ENCODE results near the gene USP47.

Gene USP47, protein sequence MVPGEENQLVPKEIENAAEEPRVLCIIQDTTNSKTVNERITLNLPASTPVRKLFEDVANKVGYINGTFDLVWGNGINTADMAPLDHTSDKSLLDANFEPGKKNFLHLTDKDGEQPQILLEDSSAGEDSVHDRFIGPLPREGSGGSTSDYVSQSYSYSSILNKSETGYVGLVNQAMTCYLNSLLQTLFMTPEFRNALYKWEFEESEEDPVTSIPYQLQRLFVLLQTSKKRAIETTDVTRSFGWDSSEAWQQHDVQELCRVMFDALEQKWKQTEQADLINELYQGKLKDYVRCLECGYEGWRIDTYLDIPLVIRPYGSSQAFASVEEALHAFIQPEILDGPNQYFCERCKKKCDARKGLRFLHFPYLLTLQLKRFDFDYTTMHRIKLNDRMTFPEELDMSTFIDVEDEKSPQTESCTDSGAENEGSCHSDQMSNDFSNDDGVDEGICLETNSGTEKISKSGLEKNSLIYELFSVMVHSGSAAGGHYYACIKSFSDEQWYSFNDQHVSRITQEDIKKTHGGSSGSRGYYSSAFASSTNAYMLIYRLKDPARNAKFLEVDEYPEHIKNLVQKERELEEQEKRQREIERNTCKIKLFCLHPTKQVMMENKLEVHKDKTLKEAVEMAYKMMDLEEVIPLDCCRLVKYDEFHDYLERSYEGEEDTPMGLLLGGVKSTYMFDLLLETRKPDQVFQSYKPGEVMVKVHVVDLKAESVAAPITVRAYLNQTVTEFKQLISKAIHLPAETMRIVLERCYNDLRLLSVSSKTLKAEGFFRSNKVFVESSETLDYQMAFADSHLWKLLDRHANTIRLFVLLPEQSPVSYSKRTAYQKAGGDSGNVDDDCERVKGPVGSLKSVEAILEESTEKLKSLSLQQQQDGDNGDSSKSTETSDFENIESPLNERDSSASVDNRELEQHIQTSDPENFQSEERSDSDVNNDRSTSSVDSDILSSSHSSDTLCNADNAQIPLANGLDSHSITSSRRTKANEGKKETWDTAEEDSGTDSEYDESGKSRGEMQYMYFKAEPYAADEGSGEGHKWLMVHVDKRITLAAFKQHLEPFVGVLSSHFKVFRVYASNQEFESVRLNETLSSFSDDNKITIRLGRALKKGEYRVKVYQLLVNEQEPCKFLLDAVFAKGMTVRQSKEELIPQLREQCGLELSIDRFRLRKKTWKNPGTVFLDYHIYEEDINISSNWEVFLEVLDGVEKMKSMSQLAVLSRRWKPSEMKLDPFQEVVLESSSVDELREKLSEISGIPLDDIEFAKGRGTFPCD (N-terminal part only)

DNA sequence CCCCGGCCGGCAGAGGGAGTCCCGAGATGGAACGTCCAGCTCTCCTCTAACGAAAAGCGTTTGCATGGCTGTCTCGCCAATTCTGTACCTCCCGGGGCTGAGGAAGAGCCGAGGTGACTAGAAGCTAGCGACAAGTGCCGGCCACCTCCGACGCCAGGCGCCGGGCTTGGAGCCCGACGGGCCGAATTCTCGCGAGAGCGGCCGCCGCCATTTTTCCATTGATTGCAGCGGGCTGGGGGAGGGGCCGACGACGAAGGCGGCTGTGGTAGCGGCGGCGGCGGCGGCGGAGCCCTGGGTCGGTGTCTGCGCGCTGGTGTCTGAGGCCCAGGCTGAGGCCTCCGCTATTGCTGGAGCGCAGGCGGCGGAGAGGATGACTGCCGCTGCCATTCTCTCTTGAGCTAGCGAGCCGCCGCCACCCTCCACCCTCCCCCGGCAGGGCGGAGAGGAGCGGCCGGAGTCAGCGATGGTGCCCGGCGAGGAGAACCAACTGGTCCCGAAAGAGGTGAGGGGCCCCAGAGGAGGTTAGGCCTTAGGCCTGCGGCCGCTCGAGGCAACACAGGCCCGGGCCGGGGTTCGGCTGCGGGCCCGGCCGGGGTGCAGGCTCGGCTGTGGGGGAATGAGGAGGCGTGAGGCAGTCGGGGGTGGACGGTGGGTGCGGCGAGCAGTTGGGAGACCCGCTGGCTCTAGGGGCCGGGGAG lies at the start of gene USP47:
Gene USP47 (plus strand): TSS at position 250 of the 698 bp plus-strand sequence. CDS start 214 bp downstream, at position 464.
- peak within 1 kb of the TSS; percentile 74 for H3K4me3 ChIP-seq (ENCODE audit: severe bottlenecking)
- peak within 1 kb of the TSS; percentile 72 for H3K27ac ChIP-seq (ENCODE audit: poor library complexity, severe bottlenecking)
- H3K9me3 ChIP-seq (ENCODE audit: severe bottlenecking): no peaks in the 10 kb centered on the region
- no peaks in the 10 kb centered on the region for H3K36me3 ChIP-seq (ENCODE audit: low read depth)
- ATAC-seq (ENCODE audit: low read depth) (peak; percentile 69), DNase-seq (ENCODE audit: low spot score) (peak; percentile 85)
- H3K4me1 ChIP-seq (ENCODE audit: insufficient read depth, poor library complexity, severe bottlenecking): peaks cover 26% of the 10 kb centered on the region
- H3K27me3 ChIP-seq (ENCODE audit: insufficient read depth, poor library complexity, severe bottlenecking): no peaks in the 10 kb centered on the region
- TF ChIP-seq, protein P1, sequence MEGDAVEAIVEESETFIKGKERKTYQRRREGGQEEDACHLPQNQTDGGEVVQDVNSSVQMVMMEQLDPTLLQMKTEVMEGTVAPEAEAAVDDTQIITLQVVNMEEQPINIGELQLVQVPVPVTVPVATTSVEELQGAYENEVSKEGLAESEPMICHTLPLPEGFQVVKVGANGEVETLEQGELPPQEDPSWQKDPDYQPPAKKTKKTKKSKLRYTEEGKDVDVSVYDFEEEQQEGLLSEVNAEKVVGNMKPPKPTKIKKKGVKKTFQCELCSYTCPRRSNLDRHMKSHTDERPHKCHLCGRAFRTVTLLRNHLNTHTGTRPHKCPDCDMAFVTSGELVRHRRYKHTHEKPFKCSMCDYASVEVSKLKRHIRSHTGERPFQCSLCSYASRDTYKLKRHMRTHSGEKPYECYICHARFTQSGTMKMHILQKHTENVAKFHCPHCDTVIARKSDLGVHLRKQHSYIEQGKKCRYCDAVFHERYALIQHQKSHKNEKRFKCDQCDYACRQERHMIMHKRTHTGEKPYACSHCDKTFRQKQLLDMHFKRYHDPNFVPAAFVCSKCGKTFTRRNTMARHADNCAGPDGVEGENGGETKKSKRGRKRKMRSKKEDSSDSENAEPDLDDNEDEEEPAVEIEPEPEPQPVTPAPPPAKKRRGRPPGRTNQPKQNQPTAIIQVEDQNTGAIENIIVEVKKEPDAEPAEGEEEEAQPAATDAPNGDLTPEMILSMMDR (IDR thresholded peaks at IDR 0.05; ENCODE audit: poor library complexity, severe bottlenecking): peak; percentile 53

DNA sequence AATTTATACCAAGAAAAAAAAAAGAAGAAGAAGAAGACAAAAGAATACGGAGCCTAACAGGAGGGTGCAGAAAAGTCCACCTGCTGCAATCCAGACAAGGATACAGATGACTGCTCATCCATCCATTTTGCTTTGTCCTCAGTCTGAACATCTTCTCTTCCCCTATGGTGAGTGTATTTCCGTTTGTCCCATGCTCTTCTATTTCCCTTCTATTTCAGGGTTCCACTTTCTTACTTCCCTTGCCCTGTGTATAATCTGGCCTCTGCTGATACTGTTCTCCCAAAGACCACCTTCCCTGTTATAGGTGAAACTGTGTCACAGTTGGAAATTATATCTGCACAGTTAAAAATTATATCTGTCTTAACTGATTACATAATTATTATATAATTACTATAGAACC lies 48.7 kb upstream of the USP47 start:
- Histone ChIP-seq H3K4me3 (ENCODE audit: severe bottlenecking) (no peak overlapping the region), H3K4me1 (ENCODE audit: insufficient read depth, poor library complexity, severe bottlenecking) (no peaks in the 10 kb centered on the region), H3K9me3 (ENCODE audit: severe bottlenecking) (no peaks in the 10 kb centered on the region), H3K27ac (ENCODE audit: poor library complexity, severe bottlenecking) (no peak overlapping the region), H3K36me3 (ENCODE audit: low read depth) (no peaks in the 10 kb centered on the region), H3K27me3 (ENCODE audit: insufficient read depth, poor library complexity, severe bottlenecking) (peaks cover 2% of the 10 kb centered on the region)
- no peak for DNase-seq (ENCODE audit: low spot score)
- TF ChIP-seq, protein P1 (IDR thresholded peaks at IDR 0.05; ENCODE audit: poor library complexity, severe bottlenecking): no peak
- no peak for ATAC-seq (ENCODE audit: low read depth)

DNA sequence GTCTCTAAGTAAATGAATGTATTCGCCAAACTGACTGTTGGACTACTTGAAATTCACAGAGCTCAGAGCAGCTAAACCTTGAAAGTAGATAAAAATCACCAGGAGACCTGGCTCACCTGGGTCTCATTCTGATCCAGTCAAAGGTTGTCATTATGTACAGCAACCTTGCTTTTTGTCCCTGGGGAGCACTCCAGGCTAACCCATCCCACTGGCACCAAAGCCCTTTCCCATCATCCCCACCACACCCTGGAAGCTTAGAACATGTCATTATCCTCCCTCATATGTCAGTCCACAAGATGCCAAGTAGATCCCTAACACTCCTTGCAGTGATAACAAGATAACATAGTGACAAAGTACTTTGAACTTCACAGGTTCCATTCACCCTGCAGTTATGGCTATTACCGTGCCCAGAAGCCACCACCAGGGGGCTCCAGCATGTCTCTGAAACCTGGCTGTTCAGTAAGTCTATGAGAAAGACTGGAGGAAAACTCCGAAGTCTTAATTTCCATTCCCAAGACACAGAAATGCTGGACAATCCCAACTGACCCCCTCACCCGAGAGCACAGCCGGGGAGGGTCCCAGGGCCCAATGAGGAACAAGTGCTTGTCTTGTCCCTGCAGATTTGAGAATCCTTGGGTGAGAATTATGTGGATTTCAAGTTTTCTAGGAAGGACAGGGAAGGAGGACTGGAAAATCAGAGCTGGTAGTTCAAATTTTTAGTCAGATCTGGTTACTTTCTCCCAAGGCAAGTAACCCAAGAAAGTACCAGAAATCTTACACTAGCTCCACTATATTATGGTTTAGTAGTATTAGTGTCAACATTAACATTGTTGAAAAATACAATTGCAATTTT lies 43.0 kb upstream of the USP47 start:
- no peaks in the 10 kb centered on the region for H3K36me3 ChIP-seq (ENCODE audit: low read depth)
- TF ChIP-seq, protein P1 (IDR thresholded peaks at IDR 0.05; ENCODE audit: poor library complexity, severe bottlenecking): peak; percentile 94
- ATAC-seq (ENCODE audit: low read depth): peak; percentile 91
- no peaks in the 10 kb centered on the region for H3K9me3 ChIP-seq (ENCODE audit: severe bottlenecking)
- H3K27ac ChIP-seq (ENCODE audit: poor library complexity, severe bottlenecking): no peak overlapping the region
- H3K4me1 ChIP-seq (ENCODE audit: insufficient read depth, poor library complexity, severe bottlenecking): no peaks in the 10 kb centered on the region
- peaks cover 2% of the 10 kb centered on the region for H3K27me3 ChIP-seq (ENCODE audit: insufficient read depth, poor library complexity, severe bottlenecking)
- peak; percentile 69 for DNase-seq (ENCODE audit: low spot score)
- H3K4me3 ChIP-seq (ENCODE audit: severe bottlenecking): no peak overlapping the region

GRCh38 chr11:11805228-11805627 lies 36.5 kb upstream of the USP47 start:
- Histone ChIP-seq H3K36me3 (ENCODE audit: low read depth) (no peaks in the 10 kb centered on the region), H3K27ac (ENCODE audit: poor library complexity, severe bottlenecking) (no peak overlapping the region), H3K4me1 (ENCODE audit: insufficient read depth, poor library complexity, severe bottlenecking) (no peaks in the 10 kb centered on the region), H3K4me3 (ENCODE audit: severe bottlenecking) (no peak overlapping the region), H3K9me3 (ENCODE audit: severe bottlenecking) (no peaks in the 10 kb centered on the region), H3K27me3 (ENCODE audit: insufficient read depth, poor library complexity, severe bottlenecking) (no peaks in the 10 kb centered on the region)
- TF ChIP-seq, protein P1 (IDR thresholded peaks at IDR 0.05; ENCODE audit: poor library complexity, severe bottlenecking): no peak
- no peak for ATAC-seq (ENCODE audit: low read depth)
- no peak for DNase-seq (ENCODE audit: low spot score)
